Left lobe of liver (tissue), 2 donors: ENCODE results near the gene BET1L. TPM values are rescaled to one million over a fixed set of nuclear protein-coding genes. Genes with fewer than 3 reads are reported as not detected.
"Not testable (repeated sequence)": the region's sequence is repeated elsewhere in the genome, so short reads cannot be mapped to it uniquely, and the experiment has no call there.

ENCODE experiments used
- ATAC-seq: fragments of 200-7000 bp; cut with Tn5 transposase; one replicate; pipeline ENCODE4 v1.9.1; 2020; ENCODE audit warnings: mild to moderate bottlenecking, moderate library complexity
- DNase-seq: peaks from one replicate; pipeline ENCODE4 v3.0.0-alpha.2; 2020; ENCODE audit warnings: low spot score
- total RNA-seq: library from RNA; stranded (reverse); gene quantifications from one replicate; pipeline ENCODE4 v1.2.1, GENCODE V29; 2021
- donor health status: DM: no; HTN: no; CAD: no; lungs with moderate emphysema.
- donor health status: DM: no; HTN: yes; CAD: no.

The BET1L gene
- total RNA-seq, 1 donor from 2014 or later: 33.6 TPM

DNA sequence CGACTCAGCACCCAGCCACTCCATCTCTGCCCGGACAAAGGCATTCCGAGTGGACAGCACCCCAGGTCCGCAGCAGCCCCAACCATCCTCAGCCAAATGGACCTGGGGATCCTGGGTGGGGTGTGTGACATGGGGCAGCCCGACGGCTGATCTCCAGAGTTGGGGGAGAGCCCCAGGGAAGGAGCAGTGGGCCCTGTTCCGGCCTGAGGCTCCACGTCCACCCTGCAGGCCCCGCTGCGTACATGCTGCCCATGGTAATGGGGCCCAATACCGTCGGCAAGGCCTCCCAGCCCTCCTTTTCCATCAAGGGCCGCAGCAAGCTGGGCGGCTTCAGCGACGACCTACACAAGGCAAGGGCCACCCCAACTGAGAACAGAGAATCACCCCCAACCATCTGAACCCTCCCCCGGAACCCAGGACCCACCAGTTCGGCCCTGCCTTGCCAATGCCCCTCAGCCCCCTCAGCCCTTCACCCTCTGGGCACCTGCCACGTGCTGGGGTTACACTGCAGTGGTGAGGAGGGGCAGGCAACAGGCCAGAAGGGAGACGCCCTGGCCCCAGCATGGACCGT lies 8.9 kb downstream of the BET1L start:
- ATAC-seq (no peak), DNase-seq (peak; percentile 44)

DNA sequence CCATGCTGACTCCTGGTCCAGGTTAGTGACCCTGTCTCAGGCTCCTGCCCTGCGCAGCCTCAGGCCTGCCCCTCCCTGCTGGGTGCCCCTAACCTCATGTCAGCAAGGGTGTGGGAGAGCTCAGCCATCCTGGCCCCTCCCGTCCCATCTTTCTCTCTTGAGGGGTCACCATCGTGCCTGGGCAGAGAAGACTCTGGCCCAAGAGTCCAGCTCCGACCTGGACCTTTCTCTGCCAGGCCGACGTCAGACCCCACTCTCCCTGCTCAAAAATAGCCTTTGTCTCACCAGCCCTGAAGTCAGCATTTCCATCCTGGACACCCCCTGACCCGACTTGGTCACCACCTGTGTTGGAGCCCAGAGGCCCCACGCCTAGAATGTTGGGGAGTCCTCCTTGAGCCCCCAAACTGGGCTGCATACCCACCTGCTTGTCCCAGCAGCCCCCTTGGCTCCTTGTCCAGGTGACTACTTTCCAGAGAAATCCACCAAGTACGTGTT lies 9.4 kb downstream of the BET1L start:
- DNase-seq (no peak), ATAC-seq (no peak)

DNA sequence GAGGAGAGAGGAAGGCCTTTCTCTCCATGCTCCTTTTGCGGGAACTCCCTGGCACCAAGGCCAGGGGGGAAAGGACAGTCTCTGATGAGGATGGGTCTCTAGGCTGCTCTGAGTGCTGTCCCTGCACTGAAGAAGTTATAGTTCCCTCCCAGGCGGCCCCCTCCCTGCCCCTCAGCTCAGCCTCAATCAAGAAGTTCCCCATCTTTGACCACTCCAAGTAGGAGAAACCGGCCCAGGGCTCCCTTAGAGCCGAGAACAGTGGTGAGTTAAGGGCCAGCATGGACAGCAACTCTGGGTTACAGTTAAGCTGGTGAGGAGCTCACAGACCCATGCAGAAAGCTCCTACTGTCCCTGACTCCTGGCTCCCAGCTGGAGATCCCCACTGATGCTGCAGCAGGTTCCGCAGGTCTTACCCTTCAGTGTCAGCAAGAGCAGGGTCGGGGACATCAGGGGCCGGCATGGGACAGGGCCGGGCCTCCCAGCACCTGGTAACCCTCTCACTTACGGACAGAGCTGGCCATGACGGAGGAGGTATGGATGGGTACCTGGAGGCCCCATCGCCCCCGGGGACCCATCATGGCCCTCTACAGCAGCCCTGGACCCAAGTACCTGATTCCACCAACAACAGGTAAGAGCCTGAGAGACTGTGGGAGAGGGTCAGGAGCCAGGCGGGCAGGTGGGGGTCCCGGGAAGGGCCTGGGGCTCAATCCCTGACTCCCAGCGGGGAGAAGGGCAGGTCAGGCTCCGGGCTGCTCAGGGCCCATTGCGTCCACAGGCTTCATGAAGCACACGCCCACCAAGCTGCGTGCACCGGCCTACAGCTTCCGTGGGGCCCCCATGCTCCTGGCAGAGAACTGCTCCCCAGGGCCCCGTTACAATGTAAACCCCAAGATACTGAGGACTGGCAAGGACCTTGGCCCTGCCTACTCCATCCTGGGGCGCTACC lies 10.1 kb downstream of the BET1L start:
- DNase-seq (peak; percentile 41), ATAC-seq (no peak)

DNA sequence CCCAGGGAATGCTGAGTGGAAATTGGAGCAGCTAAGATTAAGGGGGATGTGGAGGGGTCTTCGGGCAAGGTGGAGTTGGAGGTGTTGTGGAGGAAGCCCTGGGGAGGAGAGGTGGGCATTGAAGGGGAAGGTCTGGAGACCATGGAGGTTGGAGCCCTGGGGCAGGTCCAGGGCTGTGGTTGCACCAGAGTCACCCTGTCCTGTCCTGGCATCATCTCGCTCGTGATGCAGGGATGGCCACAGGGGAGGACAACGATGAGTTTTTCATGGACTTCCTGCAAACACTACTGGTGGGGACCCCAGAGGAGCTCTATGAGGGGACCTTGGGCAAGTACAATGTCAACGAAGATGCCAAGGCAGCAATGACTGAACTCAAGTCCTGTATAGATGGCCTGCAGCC lies 13.7 kb downstream of the BET1L start:
- DNase-seq: peak; percentile 43
- peak; percentile 15 for ATAC-seq

DNA sequence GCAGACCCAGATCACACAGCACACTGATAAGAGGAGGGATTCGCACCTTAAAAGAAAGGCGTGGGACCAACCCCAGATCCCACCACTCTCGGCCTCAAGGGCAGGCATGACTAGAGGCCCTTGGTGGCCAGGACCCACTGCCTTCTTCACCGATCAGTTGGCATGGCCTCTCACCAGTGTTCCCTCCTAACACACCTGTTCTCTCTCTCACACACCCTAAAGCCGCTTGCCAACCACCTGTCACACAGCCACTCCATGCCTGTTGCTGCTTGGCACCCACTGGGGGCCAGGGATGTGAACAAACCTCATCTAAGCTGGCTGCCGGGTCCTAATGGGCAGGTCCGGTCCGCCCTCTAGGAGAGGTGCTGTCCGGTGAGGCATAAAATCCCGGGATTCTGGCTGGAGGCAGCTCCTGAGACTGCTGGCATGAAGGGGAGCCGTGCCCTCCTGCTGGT lies 14.5 kb downstream of the BET1L start, which contains the start of gene SCGB1C1:
Gene SCGB1C1, plus strand, starts transcription at position 405 of the 455 bp plus-strand sequence. Its CDS starts 22 bp downstream, at position 427.
- ATAC-seq, DNase-seq: not testable (repeated sequence)

DNA sequence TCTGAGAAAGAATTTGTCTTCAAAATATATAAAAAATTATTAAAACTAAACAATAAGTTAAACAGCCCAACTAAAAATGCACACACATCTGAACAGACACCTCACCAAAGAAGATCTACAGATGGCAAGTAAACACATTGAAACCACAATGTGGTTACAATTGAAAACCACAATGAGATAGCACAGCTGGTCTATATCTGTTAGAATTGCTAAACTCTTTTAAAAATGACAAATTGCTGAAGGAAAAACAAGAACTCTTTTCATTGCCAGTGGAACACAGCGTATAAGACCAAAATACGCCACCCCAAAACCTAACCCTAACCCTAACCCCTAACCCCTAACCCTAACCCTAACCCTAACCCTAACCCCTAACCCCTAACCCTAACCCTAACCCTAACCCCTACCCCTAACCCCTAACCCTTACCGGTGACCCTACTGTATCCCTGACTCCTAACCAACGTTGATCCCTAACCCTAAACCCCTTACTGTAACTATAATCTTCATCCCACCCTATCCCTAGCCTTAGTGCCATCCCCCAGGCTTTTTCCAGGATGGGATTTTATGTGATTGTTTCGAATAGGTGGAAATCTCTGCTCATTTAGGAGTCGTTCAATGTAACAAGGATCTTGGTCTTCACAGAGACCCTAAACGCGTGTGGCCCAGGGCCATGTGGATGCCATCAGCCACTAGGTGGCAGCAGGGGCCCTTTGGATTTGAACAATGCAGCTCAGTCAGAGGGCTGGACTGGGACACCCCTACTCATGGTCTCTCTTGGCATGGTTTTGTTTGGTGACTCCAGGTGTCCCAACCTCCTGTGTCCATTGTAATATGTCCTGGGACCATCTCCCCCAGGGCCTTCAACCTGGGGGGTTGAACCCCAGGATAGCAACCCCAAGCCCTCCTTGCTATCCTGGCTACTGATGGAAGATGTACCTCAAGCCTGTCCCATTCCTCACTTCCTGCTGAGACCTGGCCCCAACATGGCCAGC lies 15.4 kb downstream of the BET1L start:
- peak; percentile 79 for ATAC-seq
- DNase-seq: not testable (repeated sequence)

DNA sequence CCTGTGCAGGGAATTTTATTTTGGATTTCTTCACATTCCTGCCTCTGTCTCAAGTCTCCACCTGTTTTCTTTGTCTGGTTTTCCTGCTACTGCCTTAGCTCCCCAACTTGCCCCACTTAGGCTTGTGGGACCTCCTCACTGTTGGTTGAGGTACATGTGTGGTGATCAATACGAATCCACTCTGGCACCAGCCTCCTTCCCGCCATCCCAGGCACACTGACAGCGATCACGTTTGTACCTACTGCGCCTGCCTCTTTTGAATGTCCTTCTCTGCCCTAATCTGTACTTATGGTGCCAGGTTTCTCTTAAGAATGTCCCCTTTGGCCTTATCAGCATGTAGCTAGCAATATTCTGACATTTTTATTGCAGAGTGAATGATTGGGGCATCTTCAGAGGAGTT lies 16.7 kb downstream of the BET1L start:
- not testable (repeated sequence) for DNase-seq, ATAC-seq

DNA sequence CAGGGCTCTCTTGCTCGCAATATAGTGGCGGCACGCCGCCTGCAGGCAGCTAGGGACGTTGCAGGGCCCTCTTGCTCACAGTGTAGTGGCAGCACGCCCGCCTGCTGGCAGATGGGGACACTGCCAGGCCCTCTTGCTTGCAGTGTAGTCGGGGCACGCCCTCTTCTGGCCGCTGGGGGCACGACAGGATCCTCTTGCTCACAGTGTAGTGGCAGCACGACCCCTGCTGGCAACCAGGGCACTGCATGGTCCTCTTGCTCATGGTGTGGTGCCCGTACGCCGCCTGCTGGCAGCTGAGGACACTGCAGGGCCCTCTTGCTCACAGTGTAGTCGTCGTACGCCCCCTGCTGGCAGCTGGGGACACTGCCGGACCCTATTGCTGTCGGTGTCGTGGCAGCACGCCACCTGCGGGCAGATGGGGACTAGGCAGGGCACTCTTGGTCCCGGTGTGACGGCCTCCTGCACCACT lies 17.3 kb downstream of the BET1L start:
- DNase-seq (peak; percentile 53), ATAC-seq (peak; percentile 76)

DNA sequence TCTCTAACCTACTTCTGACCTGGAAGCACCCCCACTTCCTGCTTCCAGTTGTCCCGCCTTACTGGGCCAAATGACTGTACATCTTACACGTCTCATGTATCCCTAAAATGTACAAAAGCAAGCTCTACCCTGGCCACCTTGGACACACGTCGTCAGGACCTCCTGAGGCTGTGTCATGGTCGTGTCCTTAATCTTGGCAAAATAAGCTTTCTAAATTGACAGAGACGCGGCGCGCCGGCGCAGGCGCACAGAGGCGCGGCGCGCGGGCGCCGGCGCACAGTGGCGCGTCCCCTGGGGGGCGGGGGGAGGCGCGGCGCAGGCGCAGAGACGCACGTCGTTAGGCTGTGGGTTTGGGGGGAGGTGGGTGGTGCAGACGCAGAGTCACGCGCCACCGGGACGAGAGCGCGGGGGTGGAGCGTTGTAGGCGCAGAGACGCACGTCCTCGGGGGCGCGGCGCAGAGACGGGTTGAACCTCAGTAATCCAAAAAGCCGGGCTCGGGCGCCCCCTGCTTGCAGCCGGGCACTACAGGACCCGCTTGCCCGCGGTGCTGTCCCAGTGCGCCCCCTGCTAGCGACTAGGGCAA lies 17.9 kb downstream of the BET1L start:
- DNase-seq (peak; percentile 46), ATAC-seq (peak; percentile 35)

DNA sequence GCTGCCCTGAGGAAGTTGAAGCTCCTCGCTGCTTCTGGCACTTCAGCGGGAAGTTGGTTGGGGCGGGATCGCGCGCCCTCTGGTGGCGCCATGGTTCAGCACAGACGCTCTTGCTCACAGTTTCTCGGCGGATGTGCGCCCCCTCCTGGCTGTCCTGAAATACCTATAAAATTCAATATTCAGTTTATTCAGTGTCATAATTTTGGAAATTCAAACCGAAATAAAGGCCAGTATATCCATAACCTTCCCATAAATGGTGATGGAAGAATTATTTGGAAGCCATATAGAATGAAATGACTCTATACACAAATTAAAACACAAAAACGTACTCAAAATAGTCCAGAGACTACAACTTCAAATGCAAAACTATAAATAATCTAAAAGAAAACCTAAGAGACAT lies 27.0 kb downstream of the BET1L start:
- not testable (repeated sequence) for DNase-seq, ATAC-seq

Other genes starting within 250 kb of the BET1L start
- not detected for gene SCGB1C1, start 14.3 kb downstream of the BET1L start, total RNA-seq
- gene RIC8A, start 309 bp upstream of the BET1L start, total RNA-seq: 31.4 TPM
- 21.4 TPM for gene SIRT3, start 28.9 kb upstream of the BET1L start, total RNA-seq
- 49.5 TPM for gene PSMD13, start 29.6 kb upstream of the BET1L start, total RNA-seq
- 1.9 TPM for gene NLRP6, start 71.0 kb upstream of the BET1L start, total RNA-seq
- gene PGGHG, start 81.7 kb upstream of the BET1L start, total RNA-seq: 37.0 TPM
- gene IFITM5, start 92.1 kb upstream of the BET1L start, total RNA-seq: not detected
- 354 TPM for gene IFITM2, start 100.4 kb upstream of the BET1L start, total RNA-seq
- 29.2 TPM for gene IFITM1, start 106.6 kb upstream of the BET1L start, total RNA-seq
- gene IFITM3, start 113.5 kb upstream of the BET1L start, total RNA-seq: 488 TPM
- 0.28 TPM for gene B4GALNT4, start 162.1 kb upstream of the BET1L start, total RNA-seq
- 1.2 TPM for gene PKP3, start 186.8 kb upstream of the BET1L start, total RNA-seq
- gene SIGIRR, start 207.6 kb upstream of the BET1L start, total RNA-seq: 96.2 TPM
- 0.83 TPM for gene ANO9, start 234.6 kb upstream of the BET1L start, total RNA-seq
- gene PTDSS2, start 242.9 kb upstream of the BET1L start, total RNA-seq: 10.2 TPM